Endometrial microvascular endothelial cells (primary cell): ENCODE results near the gene ZNF23. TPM values are rescaled to one million over a fixed set of nuclear protein-coding genes. Genes with fewer than 3 reads are reported as not detected.

ENCODE experiments used
- in situ Hi-C: cut with HindIII; loops from 2 replicates; pipeline ENCODE4 v1.10.0; 2017; ENCODE audit warnings: low sequenced_read_pairs, low pct_unique_long_range_greater_than_20kb; ENCODE audit errors: inconsistent ontology term
- total RNA-seq: library from RNA; depleted of rRNA; stranded (reverse); fragments of >200 nt; gene quantifications from one replicate; pipeline ENCODE4 v1.2.3, GENCODE V29; 2015; ENCODE audit errors: inconsistent ontology term

ZNF23 gene
- total RNA-seq, 1 donor from 2014 or later: 17.1 TPM

GRCh38 chr16:71406724-71407123 lies 55.3 kb downstream of the ZNF23 start:
- in situ Hi-C loops: no loop called here

GRCh38 chr16:71406316-71406715 lies 55.7 kb downstream of the ZNF23 start:
- in situ Hi-C loops: no loop called here

GRCh38 chr16:71404364-71404763 lies 57.7 kb downstream of the ZNF23 start:
- in situ Hi-C loops: no loop called here

- in situ Hi-C loops: no loop called here
Measured at GRCh38 chr16:71402674-71403073, 59.4 kb downstream of the ZNF23 start.

- in situ Hi-C loops: no loop called here
Measured at GRCh38 chr16:71402007-71402406, 60.0 kb downstream of the ZNF23 start.

GRCh38 chr16:71399801-71400563 lies 62.1 kb downstream of the ZNF23 start:
- in situ Hi-C loops: no loop called here

Other genes with a start within 250 kb of the ZNF23 start
- not detected for gene HYDIN, start 231.5 kb downstream of the ZNF23 start, total RNA-seq
- gene CMTR2, start 172.8 kb downstream of the ZNF23 start, total RNA-seq: 31.6 TPM
- not detected for gene CALB2, start 103.5 kb downstream of the ZNF23 start, total RNA-seq
- gene TLE7, start 20.2 kb downstream of the ZNF23 start, total RNA-seq: not detected
- 0.37 TPM for gene ZNF19, start 27.1 kb upstream of the ZNF23 start, total RNA-seq
- gene CHST4, start 64.2 kb upstream of the ZNF23 start, total RNA-seq: not detected
- gene TAT, start 114.8 kb upstream of the ZNF23 start, total RNA-seq: not detected
- 0.19 TPM for gene MARVELD3, start 163.9 kb upstream of the ZNF23 start, total RNA-seq